ENCODE measurements around the gene MAD2L1. TPM values are rescaled to one million over a fixed set of nuclear protein-coding genes. Genes with fewer than 3 reads are reported as not detected.
A peak's percentile ranks its signal among the peaks of the same experiment; 100 is the strongest.

The MAD2L1 gene
- total RNA-seq, 1 donor, result 36.5 TPM

DNA sequence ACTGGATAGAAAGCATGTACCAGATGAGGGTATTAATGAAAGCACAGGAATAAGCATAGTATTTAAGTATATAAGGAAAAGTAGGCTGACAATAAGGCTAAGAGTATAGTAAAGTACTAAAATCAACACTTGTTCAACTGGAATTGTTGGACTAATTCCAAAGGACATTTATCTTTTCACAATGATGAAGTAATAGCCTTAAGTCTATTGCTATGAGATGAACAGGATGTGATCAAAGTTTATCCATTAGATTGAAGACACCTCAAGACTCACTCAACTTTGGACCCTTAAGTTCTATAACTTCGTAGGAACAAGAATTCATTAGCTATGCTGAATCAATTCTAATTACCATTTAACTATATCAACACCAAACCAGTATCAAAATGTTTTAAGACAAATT lies 7.6 kb downstream of the MAD2L1 start:
- TF ChIP-seq, protein P1, sequence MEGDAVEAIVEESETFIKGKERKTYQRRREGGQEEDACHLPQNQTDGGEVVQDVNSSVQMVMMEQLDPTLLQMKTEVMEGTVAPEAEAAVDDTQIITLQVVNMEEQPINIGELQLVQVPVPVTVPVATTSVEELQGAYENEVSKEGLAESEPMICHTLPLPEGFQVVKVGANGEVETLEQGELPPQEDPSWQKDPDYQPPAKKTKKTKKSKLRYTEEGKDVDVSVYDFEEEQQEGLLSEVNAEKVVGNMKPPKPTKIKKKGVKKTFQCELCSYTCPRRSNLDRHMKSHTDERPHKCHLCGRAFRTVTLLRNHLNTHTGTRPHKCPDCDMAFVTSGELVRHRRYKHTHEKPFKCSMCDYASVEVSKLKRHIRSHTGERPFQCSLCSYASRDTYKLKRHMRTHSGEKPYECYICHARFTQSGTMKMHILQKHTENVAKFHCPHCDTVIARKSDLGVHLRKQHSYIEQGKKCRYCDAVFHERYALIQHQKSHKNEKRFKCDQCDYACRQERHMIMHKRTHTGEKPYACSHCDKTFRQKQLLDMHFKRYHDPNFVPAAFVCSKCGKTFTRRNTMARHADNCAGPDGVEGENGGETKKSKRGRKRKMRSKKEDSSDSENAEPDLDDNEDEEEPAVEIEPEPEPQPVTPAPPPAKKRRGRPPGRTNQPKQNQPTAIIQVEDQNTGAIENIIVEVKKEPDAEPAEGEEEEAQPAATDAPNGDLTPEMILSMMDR (IDR thresholded peaks at IDR 0.05; ENCODE audit: insufficient read depth, low read length), result no peak
- DNase-seq (ENCODE audit: low read depth), result no peak

DNA sequence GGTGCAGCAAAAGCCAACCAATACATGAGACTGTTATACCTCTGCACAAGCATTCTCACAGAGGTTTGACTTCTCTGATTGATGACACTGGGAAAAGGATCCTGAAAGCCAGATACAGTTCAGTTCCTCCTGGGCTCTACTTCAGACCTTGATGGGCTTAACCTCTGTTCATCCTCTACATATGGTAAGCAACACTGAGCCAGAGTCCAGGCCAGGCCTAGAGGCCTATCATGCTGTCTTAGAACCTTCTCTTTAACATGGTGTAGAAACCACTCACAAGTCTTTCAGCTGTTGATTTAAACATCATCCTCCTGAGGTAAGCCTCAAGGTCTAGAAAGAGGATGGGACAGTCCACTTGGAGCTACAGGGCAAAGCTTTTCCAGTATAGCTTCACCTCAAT lies 9.2 kb downstream of the MAD2L1 start:
- no peak overlapping the region for H3K4me3 ChIP-seq (ENCODE audit: low read depth, low read length)
- TF ChIP-seq, protein P1 (IDR thresholded peaks at IDR 0.05; ENCODE audit: insufficient read depth, low read length), result no peak
- no peak for DNase-seq (ENCODE audit: low read depth)

More for the DNA sequence above, 7.6 kb downstream of the MAD2L1 start:
- H3K4me3 ChIP-seq (ENCODE audit: low read depth, low read length), result no peak overlapping the region

DNA sequence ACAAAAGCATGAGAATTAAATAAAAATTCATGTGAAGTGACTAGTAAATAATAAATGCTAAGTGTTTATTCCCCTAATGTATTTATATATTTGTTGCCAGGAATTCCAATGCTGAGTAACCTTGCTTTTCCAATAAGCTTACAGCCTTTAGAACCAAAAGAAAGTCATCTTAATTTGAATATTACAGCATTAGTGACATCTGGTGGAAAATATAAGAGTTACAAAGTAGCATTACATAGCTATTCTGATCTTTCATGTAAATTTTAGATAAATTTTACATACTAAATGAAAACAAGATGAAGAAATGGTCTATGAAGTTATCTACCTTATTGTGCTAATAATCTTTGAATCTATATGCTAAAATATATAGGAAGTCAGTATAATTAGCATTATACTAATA lies 10.4 kb downstream of the MAD2L1 start:
- H3K4me3 ChIP-seq (ENCODE audit: low read depth, low read length), result no peak overlapping the region
- peak; percentile 74 for DNase-seq (ENCODE audit: low read depth)
- TF ChIP-seq, protein P1 (IDR thresholded peaks at IDR 0.05; ENCODE audit: insufficient read depth, low read length), result peak; percentile 41

DNA sequence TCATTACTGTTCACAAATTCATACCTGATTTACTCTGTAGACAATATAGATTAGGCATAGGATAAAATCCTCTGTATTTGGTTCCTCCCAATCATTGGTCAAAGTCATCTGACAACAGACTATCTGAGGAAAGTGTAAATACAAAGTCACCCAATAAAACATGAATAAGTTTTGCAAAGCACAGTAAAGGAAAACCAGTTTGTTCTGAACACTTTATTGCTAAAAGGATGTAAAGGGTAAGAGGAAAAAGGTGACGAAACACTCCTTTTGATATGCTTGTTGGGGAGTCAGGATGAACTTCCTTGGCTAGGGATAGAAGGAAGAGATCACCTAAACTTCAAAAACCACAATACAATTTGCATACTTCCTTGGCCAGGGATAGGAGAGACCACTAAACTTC lies 10.9 kb downstream of the MAD2L1 start:
- TF ChIP-seq, protein P1 (IDR thresholded peaks at IDR 0.05; ENCODE audit: insufficient read depth, low read length), result no peak
- no peak for DNase-seq (ENCODE audit: low read depth)
- no peak overlapping the region for H3K4me3 ChIP-seq (ENCODE audit: low read depth, low read length)

DNA sequence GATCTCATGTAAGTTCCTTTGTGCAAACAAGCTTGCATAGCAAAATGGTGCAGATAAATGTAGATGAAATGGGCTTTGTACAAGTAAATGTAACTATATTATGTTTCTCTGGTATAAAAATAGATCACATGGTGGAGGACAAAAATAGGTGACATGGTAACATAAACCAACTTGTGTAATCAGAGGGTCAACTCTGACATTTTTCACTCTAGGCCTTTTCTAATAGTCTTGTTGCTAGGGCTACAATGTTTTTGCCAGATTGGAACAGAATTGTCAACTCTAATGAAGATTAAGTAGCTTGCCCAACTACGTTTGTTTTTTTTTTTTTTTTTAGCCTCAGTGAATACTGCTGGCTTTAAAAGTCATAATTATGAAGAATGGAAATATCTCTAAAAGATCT lies 11.5 kb downstream of the MAD2L1 start:
- H3K4me3 ChIP-seq (ENCODE audit: low read depth, low read length), result no peak overlapping the region
- peak; percentile 33 for DNase-seq (ENCODE audit: low read depth)
- TF ChIP-seq, protein P1 (IDR thresholded peaks at IDR 0.05; ENCODE audit: insufficient read depth, low read length), result no peak

- no peak for DNase-seq (ENCODE audit: low read depth)
- no peak overlapping the region for H3K4me3 ChIP-seq (ENCODE audit: low read depth, low read length)
- TF ChIP-seq, protein P1 (IDR thresholded peaks at IDR 0.05; ENCODE audit: insufficient read depth, low read length), result no peak
Observed at GRCh38 chr4:120053911-120054310, 12.7 kb downstream of the MAD2L1 start.

GRCh38 chr4:120052856-120053255 lies 13.8 kb downstream of the MAD2L1 start:
- peak; percentile 96 for DNase-seq (ENCODE audit: low read depth)
- TF ChIP-seq, protein P1 (IDR thresholded peaks at IDR 0.05; ENCODE audit: insufficient read depth, low read length), result no peak

More at GRCh38 chr4:120052856-120053255, 13.8 kb downstream of the MAD2L1 start:
- H3K4me3 ChIP-seq (ENCODE audit: low read depth, low read length), result no peak overlapping the region
